Measurements from ENCODE around the gene MAGOH.

MAGOH gene

DNA sequence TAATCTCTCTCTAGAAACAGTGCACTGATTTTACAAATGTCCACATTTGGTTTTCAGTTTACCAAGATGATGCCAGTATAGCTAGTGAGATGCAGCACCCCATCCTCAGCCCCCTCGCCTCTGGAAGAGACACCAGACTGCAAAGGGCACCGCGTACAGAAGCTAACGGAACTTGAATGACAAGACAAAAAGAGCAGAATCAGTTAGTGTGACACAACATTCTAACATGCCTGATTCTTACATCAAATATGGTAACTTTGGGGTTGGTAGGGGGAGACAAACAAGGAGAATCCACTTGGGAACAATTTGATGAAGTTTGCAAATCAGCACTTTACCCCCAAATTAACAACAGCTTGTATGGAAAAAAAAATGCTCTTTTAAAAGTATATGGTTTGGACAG lies 4.1 kb upstream of the MAGOH start:
- peaks cover 6% of the 10 kb centered on the region for H3K79me1 ChIP-seq (ENCODE audit: low read length)
- no peak overlapping the region for H3K23ac ChIP-seq (ENCODE audit: low read length)
- H3K4me3 ChIP-seq (ENCODE audit: low read depth, low read length): no peak overlapping the region
- no peak overlapping the region for H3K4me2 ChIP-seq (ENCODE audit: low read length)
- no peak overlapping the region for H3K27ac ChIP-seq (ENCODE audit: low read depth, low read length)
- no peak overlapping the region for H2BK12ac ChIP-seq (ENCODE audit: low read length)
- no peak overlapping the region for H4K8ac ChIP-seq (ENCODE audit: low read depth, low read length)
- no peak overlapping the region for H3K9ac ChIP-seq (ENCODE audit: low read length)
- no peaks in the 10 kb centered on the region for H3K36me3 ChIP-seq (ENCODE audit: control insufficient read depth in 1 of 2, insufficient read depth in 2 of 2, low read length in 2 of 2)
- no peak overlapping the region for H2AK5ac ChIP-seq (ENCODE audit: low read length)
- H3K4ac ChIP-seq (ENCODE audit: low read depth, low read length): no peak overlapping the region
- peaks cover 9% of the 10 kb centered on the region for H3K79me2 ChIP-seq (ENCODE audit: control insufficient read depth, insufficient read depth, low read length, poor library complexity)
- peaks cover 7 to 8% of the 10 kb centered on the region in 2 experiments for H3K4me1 ChIP-seq (ENCODE audit: control insufficient read depth in 1 of 2, insufficient read depth in 2 of 2, low read length in 2 of 2)
- no peak overlapping the region for H4K12ac ChIP-seq (ENCODE audit: low read depth, low read length)
- no peak overlapping the region for H2BK120ac ChIP-seq (ENCODE audit: insufficient read depth, low read length, poor library complexity)
- H3K14ac ChIP-seq (ENCODE audit: low read length): no peak overlapping the region
- H2BK5ac ChIP-seq (ENCODE audit: low read depth, low read length, poor library complexity): no peak overlapping the region
- no CpG with 5 or more reads among the region's 4 CpGs for WGBS (ENCODE audit: extremely low coverage, insufficient coverage, insufficient read length)
- no peak overlapping the region for H2AFZ ChIP-seq (ENCODE audit: insufficient read depth, low read length, poor library complexity)
- H3K27me3 ChIP-seq (ENCODE audit: insufficient read depth, low read length): no peaks in the 10 kb centered on the region
- no peaks in the 10 kb centered on the region for H3K9me3 ChIP-seq (ENCODE audit: insufficient read depth, low read depth, low read length)
- H4K91ac ChIP-seq (ENCODE audit: low read depth, low read length): no peak overlapping the region
- no peak for DNase-seq
- no peak overlapping the region for H3K18ac ChIP-seq (ENCODE audit: low read length)

- Histone ChIP-seq H2BK120ac (ENCODE audit: insufficient read depth, low read length, poor library complexity) (no peak overlapping the region), H3K9ac (ENCODE audit: low read length) (no peak overlapping the region), H3K9me3 (ENCODE audit: insufficient read depth, low read depth, low read length) (no peaks in the 10 kb centered on the region), H3K14ac (ENCODE audit: low read length) (no peak overlapping the region), H3K79me1 (ENCODE audit: low read length) (peaks cover 6% of the 10 kb centered on the region), H2AFZ (ENCODE audit: insufficient read depth, low read length, poor library complexity) (no peak overlapping the region), H4K12ac (ENCODE audit: low read depth, low read length) (no peak overlapping the region), H3K79me2 (ENCODE audit: control insufficient read depth, insufficient read depth, low read length, poor library complexity) (peaks cover 9% of the 10 kb centered on the region), H4K91ac (ENCODE audit: low read depth, low read length) (no peak overlapping the region), H3K23ac (ENCODE audit: low read length) (no peak overlapping the region), H3K4me2 (ENCODE audit: low read length) (no peak overlapping the region), H3K27me3 (ENCODE audit: insufficient read depth, low read length) (no peaks in the 10 kb centered on the region), H2BK12ac (ENCODE audit: low read length) (no peak overlapping the region), H3K4ac (ENCODE audit: low read depth, low read length) (no peak overlapping the region), H3K36me3 (ENCODE audit: control insufficient read depth in 1 of 2, insufficient read depth in 2 of 2, low read length in 2 of 2) (no peaks in the 10 kb centered on the region), H3K4me3 (ENCODE audit: low read depth, low read length) (no peak overlapping the region), H2BK5ac (ENCODE audit: low read depth, low read length, poor library complexity) (no peak overlapping the region), H4K8ac (ENCODE audit: low read depth, low read length) (no peak overlapping the region), H3K27ac (ENCODE audit: low read depth, low read length) (no peak overlapping the region), H3K4me1 (ENCODE audit: control insufficient read depth in 1 of 2, insufficient read depth in 2 of 2, low read length in 2 of 2) (peaks cover 7 to 8% of the 10 kb centered on the region in 2 experiments), H3K18ac (ENCODE audit: low read length) (no peak overlapping the region), H2AK5ac (ENCODE audit: low read length) (no peak overlapping the region)
- DNase-seq: no peak
- no CpG with 5 or more reads among the region's 2 CpGs for WGBS (ENCODE audit: extremely low coverage, insufficient coverage, insufficient read length)
Observed at GRCh38 chr1:53241828-53242227, 3.5 kb upstream of the MAGOH start.

DNA sequence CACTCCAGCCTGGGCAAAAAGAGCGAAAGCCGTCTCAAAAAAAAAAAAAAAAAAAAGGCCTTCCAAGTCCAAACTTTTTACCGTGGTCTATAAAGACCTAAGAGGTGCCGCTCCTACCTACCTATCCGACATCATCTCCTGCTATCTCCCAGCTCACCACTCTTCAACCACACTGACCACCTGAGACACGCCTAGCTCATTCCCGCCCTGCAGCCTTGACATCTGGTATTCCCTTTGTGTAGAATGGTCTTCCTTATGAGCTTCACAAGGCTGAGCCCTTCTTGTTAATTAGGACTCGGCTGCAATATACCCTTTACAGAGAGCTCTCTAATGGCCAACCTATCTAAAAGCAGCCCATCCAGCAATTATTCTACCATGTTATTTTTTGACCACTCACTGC lies 680 bp downstream of the MAGOH start:
- H2AFZ ChIP-seq (ENCODE audit: insufficient read depth, low read length, poor library complexity): no peak overlapping the region
- no peak overlapping the region for H2BK5ac ChIP-seq (ENCODE audit: low read depth, low read length, poor library complexity)
- no peak overlapping the region for H3K23ac ChIP-seq (ENCODE audit: low read length)
- H3K79me2 ChIP-seq (ENCODE audit: control insufficient read depth, insufficient read depth, low read length, poor library complexity): peaks cover 9% of the 10 kb centered on the region
- H2AK5ac ChIP-seq (ENCODE audit: low read length): peak overlapping the region; percentile 96
- H3K4me1 ChIP-seq (ENCODE audit: control insufficient read depth in 1 of 2, insufficient read depth in 2 of 2, low read length in 2 of 2): peaks cover 7 to 8% of the 10 kb centered on the region in 2 experiments
- H3K4me3 ChIP-seq (ENCODE audit: low read depth, low read length): peak overlapping the region; percentile 93
- peaks cover 10 to 11% of the 10 kb centered on the region in 2 experiments for H3K36me3 ChIP-seq (ENCODE audit: control insufficient read depth in 1 of 2, insufficient read depth in 2 of 2, low read length in 2 of 2)
- peak overlapping the region; percentile 93 for H4K8ac ChIP-seq (ENCODE audit: low read depth, low read length)
- no peak for DNase-seq
- peaks cover 6% of the 10 kb centered on the region for H3K79me1 ChIP-seq (ENCODE audit: low read length)
- no peaks in the 10 kb centered on the region for H3K9me3 ChIP-seq (ENCODE audit: insufficient read depth, low read depth, low read length)
- no peak overlapping the region for H2BK12ac ChIP-seq (ENCODE audit: low read length)
- no peak overlapping the region for H3K14ac ChIP-seq (ENCODE audit: low read length)
- peak overlapping the region; percentile 100 for H3K4ac ChIP-seq (ENCODE audit: low read depth, low read length)
- no peaks in the 10 kb centered on the region for H3K27me3 ChIP-seq (ENCODE audit: insufficient read depth, low read length)
- peak overlapping the region; percentile 95 for H3K9ac ChIP-seq (ENCODE audit: low read length)
- no peak overlapping the region for H4K91ac ChIP-seq (ENCODE audit: low read depth, low read length)
- peak overlapping the region; percentile 40 for H2BK120ac ChIP-seq (ENCODE audit: insufficient read depth, low read length, poor library complexity)
- H3K18ac ChIP-seq (ENCODE audit: low read length): peak overlapping the region; percentile 78
- H3K27ac ChIP-seq (ENCODE audit: low read depth, low read length): no peak overlapping the region
- H4K12ac ChIP-seq (ENCODE audit: low read depth, low read length): peak overlapping the region; percentile 71
- WGBS (ENCODE audit: extremely low coverage, insufficient coverage, insufficient read length): no CpG with 5 or more reads among the region's 8 CpGs
- H3K4me2 ChIP-seq (ENCODE audit: low read length): peak overlapping the region; percentile 61

- Histone ChIP-seq H3K79me1 (ENCODE audit: low read length) (peaks cover 5% of the 10 kb centered on the region), H3K4me1 (ENCODE audit: control insufficient read depth in 1 of 2, insufficient read depth in 2 of 2, low read length in 2 of 2) (peaks cover 0 to 9% of the 10 kb centered on the region in 2 experiments), H2AK5ac (ENCODE audit: low read length) (no peak overlapping the region), H3K27me3 (ENCODE audit: insufficient read depth, low read length) (no peaks in the 10 kb centered on the region), H2BK5ac (ENCODE audit: low read depth, low read length, poor library complexity) (peak overlapping the region; percentile 44), H3K9ac (ENCODE audit: low read length) (peak overlapping the region; percentile 68), H2BK120ac (ENCODE audit: insufficient read depth, low read length, poor library complexity) (no peak overlapping the region), H3K27ac (ENCODE audit: low read depth, low read length) (peak overlapping the region; percentile 62), H3K23ac (ENCODE audit: low read length) (no peak overlapping the region), H3K4ac (ENCODE audit: low read depth, low read length) (no peak overlapping the region), H4K91ac (ENCODE audit: low read depth, low read length) (peak overlapping the region; percentile 63), H3K18ac (ENCODE audit: low read length) (no peak overlapping the region), H2AFZ (ENCODE audit: insufficient read depth, low read length, poor library complexity) (peak overlapping the region; percentile 61), H3K4me2 (ENCODE audit: low read length) (peak overlapping the region; percentile 78), H3K14ac (ENCODE audit: low read length) (peak overlapping the region; percentile 71), H4K8ac (ENCODE audit: low read depth, low read length) (peak overlapping the region; percentile 97), H3K4me3 (ENCODE audit: low read depth, low read length) (peak overlapping the region; percentile 59), H3K9me3 (ENCODE audit: insufficient read depth, low read depth, low read length) (no peaks in the 10 kb centered on the region), H3K79me2 (ENCODE audit: control insufficient read depth, insufficient read depth, low read length, poor library complexity) (peaks cover 3% of the 10 kb centered on the region), H4K12ac (ENCODE audit: low read depth, low read length) (peak overlapping the region; percentile 90), H3K36me3 (ENCODE audit: control insufficient read depth in 1 of 2, insufficient read depth in 2 of 2, low read length in 2 of 2) (peaks cover 2 to 6% of the 10 kb centered on the region in 2 experiments), H2BK12ac (ENCODE audit: low read length) (no peak overlapping the region)
- no CpG with 5 or more reads among the region's 3 CpGs for WGBS (ENCODE audit: extremely low coverage, insufficient coverage, insufficient read length)
- no peak for DNase-seq
Observed at GRCh38 chr1:53220962-53221286, 17.4 kb downstream of the MAGOH start.
